ENCODE results near the gene CALN1.

GRCh38 chr7:72042855-72043254, 369.3 kb downstream of the CALN1 start:
- TF ChIP-seq CTCF (IDR thresholded peaks at IDR 0.05), result no peak
- TF ChIP-seq POLR2A (IDR thresholded peaks at IDR 0.05), result no peak
